ENCODE data around the gene GRB10.

GRB10 gene

DNA sequence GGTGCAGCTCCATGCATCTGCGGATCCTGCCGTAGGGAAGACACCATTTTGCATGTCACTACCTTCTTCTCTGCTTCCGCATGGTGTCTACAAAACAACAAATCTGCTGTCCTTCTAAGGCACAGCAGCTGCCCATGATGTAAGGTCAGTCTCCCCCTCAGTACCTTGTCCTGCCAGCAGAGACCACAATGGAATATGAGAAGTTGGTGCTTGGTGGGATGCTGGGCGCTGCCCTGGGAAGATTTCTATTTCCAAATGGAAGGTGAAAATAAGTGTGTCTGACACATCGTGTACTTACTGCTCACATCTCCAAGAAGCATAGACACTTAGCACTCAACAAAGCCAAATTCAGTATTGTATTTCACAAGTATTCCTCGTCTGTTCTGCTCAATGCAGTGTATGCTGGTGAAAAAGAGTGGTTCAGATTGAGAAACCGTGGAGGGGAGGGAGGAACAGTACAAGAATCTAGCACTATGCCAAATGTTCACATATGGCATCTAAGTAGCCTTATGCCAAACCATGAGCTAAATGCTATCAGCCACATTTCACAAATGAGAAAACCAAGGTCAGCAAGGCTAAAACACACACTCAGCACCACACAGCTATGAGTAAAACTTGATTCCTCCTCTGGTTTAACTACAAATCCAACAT is 95.0 kb downstream of the GRB10 start:
- DNase-seq = peak; percentile 66

DNA sequence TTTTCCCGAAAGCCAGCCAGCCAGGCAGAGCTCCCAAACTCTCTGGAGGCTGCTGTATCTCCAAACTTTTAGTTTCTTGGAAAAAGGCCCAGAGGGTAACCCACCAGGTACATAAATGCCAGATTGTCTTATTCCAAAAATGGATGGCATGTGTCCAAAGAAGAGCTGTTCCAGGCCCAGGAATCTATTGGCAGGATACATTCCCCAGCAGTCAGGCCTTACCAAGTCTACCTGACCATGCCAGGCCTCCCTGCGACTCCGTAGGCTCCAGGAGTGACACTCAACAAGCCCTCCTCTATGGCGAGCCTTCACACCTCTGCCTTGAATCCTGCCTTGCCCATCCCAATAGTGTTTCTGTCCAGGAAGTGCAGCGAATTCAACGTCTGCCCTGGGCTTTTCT is 95.6 kb downstream of the GRB10 start:
- DNase-seq = no peak

DNA sequence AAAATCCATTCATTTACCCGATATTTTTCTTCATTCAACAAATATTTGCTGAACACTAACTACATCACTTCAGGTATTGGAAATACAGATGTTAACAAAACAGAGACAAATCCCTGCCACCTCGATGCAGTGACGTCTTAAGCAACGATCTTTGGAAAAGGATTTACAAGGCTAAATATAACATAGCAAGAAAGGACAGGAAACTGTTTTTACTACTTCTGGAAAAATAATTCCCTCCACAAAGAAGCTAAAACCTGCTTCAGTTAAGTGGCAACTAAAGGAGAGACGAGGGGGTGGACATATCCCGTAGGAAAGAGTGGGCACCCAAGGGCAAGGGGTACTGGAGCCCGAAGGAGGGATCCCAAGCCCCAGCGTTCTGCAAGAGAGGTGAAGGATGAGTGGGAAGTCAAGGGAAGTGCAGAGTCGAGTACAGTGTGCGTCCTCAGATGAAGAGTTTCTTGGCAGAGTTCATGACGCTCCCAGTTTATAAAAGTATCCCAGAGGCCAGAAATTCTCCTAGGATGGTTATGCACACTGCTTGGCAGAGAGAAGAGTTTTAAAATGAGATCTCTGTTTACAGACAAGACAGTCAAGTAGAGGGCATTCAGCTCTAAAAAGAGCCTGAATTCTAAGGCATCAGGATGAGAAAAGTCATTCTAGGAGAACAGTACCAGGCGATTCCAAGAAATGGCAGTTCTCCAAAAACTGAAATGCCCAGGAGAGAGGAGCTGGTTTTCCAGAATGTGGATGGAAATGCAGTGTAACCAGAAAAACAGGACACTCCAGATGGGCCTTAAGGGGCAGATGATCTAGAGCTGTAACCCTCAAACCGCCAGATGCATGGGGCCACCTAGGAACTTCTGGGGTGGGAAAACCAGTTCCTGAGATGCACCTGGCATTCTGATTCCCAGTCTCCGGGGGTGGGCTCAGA is 97.3 kb downstream of the GRB10 start:
- no peak for DNase-seq

DNA sequence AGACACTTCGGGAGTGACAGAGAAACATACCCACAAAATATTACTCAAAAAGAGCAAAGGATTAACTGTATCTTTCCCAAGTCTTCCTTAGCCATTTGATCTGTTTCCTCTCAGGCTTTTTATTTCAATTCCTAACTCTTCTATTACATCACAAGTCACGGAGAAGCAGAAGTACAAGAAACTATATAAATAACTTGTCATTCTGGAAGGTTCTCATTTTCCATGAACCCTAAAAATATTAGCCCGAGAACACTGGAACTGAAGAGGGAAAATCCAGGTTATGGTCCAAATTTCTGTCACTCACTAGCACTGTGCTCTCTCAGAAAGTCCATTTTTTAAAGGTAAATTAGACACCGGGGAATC is 98.0 kb downstream of the GRB10 start:
- no peak for DNase-seq

DNA sequence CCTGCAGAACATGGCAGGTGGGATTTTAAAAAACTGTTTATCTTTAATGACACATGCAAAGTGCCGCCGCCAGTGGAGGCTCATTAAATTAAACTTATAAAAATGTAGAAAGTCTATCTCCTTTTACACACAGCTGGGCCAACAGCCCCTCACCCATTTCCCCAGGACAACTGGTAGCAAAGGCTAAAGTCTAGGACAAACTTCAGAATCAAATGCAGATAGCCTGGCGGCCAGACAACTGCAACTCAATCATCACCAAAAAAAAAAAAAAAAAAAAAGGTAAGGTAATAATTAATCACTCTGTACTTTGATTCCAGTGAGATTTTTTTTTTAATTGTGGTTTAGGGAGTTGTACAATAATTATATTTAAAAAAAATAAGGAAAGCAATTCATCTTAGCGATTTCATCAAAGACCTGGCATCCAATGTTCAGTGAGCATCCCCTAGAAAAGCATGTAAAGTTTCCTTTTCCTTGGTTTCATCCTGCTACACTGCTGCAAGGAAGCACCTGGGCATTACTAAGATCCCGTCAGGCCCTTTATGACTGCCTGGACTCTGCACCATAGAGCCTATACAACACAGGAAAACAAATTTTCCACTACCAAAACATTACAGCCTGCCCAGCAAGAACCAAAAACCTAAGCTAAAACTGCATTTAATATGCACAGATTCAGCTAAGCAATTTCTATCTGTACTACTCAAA is 98.5 kb downstream of the GRB10 start:
- no peak for DNase-seq

DNA sequence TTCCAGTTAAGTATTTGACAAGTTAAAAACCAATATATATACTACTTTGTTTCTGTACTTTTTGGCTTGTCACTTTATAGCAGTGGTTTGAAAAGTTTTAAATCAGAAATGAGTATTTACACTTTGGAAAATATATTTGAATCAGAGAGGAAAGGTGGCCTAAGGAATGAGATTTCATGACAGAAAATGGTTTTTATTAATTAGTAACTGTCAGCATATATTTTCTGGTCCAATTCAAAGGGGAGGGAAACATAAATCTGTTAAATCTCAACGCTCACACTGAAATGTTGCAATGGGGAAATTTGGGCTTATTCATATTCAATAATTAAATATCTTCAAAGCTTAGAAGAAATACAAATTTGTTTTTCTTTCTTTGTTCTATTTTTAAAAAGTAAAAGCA is 100.1 kb downstream of the GRB10 start:
- no peak for DNase-seq

DNA sequence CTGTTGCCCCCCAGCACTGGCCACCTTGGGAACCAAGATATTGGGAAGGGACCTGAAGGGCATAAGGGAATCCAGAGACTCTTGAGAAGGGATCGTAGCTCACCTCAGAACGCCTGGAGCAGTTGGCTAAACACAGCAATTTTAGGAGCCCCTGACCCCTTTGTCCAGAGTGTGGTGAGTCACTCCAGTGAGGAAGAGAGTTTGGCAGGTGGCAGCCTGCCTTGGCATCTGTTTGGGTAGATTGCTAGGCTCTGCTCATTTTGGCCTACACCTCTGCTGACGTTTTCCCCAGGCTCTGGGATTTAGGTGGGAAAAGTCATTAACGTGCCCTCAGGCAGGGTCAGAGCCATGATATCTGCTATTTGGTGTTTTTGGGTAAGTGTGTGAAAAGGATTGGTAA is 100.6 kb downstream of the GRB10 start:
- peak; percentile 17 for DNase-seq

DNA sequence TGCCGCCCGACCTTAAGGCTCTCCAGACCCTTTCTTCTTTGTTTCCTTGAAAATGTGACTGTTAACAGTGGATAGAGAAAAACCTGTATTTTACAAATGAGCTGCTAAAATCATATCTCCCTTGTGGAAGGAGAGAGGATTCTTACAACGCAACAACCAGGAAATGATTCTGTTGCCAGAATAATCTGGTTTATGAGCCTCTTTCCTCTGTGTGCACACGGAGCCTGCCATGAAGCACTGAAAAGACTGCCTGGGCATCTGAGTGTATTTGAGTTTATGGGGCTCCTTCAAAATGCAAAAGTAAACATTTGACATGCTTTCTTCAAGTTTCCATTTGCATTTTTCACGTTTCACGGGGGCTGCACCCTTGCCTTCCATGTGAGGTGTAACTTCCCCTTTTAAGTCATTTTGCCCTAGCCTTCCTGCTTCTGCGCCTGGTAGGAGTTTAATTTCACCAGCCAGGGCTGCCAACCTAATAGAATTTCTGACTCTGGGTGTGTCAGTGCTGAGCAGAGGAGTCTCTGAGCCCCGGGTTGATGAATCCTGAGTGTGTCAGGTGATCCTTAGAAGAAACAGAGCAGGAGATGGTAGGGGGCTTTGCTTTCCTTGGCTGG is 101.2 kb downstream of the GRB10 start:
- no peak for DNase-seq

DNA sequence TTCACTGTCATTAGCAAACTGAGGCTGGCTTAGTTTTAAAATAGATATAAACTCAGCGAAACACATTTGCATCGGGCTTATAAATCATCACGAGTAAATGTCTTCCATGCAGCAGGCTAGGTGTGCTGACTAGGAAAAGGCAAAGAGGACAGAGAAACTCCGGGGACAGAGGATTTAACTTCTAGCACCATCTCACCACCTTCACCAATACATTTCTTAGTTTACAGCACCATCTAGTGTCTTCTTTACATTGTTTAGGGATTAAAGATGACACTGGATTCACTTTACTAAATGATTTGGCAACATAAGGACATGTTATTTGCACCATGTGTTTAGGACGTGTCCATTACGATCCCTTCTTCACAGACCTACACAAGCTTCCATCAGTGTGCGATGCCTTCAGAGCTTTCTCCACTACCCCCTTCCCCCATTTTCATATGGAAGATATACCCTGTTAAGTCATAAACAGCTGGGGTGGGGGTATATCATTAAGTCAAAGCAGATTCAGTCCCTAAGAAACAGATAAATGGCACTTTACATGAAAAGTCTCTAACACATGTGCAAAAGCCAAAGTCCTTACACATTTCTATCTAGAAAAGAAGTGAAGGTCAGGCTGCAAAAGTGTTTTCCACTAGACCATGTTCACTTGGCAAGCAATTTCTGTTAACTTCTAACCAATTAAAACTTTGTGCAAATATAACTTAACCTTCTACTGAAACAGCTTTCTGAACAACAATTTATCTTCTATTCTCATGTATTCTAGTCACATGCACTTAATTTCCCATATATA is 103.3 kb downstream of the GRB10 start:
- DNase-seq = peak; percentile 84

DNA sequence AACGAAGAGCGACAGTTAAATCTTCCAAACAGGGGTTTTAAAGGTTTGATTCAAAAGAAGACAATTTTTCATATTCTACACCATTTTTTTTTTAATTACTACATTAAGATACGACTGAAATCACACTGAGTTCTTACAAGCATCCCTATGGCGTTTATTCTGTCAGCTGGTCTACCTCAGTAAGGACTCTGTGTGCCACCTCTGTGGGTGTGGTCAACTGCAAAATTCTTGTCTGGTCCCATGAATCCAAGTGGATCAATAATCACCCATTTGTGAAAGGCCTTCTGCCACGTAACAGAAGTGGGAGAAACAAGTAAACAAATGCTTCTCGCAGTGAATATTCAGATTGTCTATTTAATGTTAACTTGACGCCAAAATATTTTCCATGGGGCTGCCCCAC is 104.1 kb downstream of the GRB10 start:
- DNase-seq = no peak

DNA sequence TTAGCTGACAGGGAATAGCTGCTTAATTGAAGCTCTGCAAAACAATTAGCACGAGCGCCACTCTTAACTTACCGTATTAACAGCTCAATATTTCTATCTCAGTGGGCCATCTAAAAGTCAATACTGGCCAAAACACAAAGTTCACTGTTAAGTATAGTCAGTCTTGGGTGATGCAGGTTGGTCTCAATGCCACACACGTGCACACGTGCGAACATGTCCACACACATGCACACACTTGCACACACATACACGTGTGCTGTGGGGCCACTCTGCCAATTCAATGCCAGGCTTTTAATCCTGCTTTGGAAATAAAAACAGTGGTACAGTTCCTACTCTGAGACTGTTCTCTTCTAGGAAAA is 105.1 kb downstream of the GRB10 start:
- DNase-seq = no peak

DNA sequence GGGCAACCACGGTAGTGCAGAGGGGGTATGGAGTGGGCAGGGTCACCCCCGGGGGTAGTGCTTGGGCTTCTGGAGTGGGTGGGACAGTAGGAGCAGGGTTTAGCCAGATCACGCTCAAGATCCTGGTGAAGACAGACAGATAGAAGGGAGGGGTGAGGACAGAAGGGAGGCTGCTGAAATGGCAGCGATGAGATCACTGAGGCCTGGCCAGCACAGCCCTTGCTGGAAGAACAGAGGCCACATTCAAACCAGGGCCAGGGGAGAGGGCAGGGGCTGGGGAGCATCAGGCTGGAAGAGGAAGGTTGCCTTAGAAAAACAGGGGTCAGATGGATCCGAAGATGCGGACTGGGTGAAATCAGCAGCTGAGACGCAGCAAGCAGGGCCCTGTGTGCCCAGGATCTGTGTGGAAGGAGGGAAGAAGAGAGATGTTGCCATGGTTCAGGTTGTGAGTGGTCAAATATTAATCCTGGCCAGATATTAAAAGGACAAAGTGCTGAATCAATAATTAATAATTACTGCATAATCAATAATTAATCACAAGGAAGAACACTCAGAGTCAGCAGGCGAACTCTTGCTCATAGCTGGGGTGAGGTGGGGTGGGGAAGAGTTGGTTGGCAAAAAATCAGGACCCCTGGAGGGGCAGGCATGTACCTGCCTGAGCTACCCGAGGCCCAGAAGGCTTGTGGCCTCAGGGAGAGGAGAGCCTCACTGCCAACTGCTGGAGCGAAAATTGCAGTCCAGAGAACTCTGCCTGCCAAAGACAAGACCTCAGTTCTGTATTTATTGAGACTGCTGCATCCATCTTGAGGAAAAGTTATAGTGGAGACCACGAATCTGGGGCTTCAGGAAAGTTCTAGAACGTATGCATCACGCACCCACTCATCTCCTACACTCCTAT is 105.7 kb downstream of the GRB10 start:
- DNase-seq = no peak

DNA sequence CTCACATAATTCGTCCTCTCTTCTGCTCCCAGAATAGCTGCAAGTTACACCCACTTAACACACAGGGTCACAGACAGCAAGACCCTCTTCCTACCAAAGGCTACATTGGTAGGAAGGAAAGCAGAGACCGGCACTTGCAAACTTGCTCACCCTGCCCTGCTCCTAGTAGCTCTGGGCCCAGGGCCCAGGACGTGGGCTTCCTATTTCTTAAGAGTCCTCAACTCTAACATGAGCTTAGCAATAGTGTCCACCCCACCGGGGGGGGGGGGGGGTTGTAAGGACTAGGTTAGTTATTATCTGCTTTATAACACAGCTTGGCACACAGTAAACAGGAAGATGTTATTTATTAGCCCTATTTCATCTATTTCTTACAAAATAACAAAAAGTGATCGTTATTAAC is 106.6 kb downstream of the GRB10 start:
- DNase-seq = no peak

DNA sequence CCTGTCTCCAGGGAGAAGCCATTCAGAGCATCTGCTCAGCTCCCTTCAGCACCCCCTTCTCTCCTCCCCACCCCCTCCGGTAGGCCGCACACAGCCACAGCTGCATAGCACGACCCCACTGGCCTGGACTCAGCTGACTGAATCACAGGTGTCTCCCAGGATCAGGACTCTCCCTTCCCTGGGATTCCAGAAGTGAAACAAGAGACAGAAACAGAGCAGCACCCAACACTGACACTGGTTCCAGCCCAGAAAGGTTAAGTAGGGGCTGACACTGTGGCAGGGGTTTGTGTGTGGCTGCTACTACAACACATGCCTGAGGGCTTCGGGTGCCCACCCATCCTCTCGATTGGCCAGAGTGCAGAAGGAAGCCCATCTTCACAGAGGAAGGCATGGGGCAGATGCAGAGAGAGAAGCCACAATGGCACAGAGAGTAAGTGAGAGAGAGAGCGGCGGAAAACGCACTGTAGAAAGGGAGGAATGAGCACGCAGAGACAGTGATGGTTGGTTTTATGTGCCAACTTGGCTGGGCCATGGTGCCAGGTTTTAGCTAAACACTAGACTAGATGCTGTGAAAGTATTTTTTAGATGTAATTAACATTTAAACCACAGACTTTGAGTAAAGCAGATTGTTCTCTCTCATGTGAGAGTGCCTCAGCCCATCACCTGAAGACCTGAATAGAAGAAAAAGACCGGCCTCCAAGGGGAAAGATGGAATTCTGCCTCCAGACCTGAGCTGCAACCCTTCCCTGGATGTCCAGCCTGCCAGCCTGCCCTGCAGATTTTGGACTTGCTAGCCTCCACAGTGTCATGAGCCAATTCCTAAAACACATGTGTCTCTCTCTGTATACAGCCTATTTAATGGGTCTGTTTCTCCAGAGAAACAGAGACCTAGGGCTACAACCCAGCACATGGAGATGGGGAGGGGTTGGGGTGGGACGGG is 107.5 kb downstream of the GRB10 start:
- no peak for DNase-seq

DNA sequence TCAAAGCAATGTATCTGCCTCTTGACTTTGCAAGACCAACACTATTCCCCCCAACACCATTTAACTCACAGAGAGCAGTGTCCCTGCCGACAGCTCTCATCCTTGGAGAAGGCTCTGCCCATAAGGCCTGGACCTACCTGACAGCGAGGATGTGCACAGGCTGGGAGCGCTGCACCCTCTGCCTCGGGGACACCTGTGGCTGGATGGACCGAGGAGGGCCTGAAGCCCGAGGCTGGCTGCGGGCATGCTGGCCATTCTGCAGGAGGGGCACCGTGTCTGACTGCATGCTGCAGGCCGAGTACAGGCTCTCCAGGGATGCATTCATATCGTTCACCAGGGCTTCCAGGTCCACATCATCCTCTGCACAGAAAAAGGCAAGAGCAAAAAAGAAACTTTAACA is 108.4 kb downstream of the GRB10 start:
- DNase-seq = no peak

DNA sequence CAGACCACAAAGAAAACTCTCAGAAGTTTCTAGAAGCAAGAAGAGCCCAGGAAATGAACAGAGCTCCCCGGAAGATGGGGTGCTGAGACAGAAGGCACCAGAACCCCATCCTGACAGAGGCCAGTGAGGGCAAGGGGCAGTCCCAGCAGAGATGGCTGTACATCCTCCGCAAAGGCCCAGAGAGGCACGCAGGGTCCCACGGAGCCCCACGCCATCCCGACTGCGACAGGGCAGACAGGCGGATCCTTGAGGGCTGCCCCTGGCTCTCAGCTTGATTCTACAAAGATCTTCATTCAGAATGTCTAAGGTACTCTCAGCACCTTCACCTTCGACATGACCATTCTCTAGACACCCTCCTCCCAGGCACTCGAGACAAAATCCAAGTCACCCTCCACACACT is 109.6 kb downstream of the GRB10 start:
- no peak for DNase-seq

DNA sequence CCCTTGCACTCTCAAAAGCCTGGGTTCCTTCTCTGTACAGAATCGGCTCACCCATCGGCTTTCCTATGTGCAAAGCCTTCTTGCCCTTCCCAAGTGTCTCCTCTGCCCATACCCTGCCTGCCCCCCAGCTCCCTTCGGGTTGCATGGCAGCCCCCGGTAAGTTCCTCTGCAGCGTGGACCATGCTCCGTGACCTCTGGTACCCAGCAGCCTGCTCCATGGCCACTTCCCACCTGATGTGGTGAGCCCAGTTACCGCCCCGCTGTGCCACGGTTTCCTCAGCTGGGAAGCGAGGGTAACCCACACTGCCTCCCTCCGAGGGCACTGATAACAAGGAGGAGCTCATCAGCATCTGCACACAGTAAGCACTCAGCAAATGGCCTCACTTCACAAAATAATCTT is 110.7 kb downstream of the GRB10 start:
- DNase-seq = no peak

DNA sequence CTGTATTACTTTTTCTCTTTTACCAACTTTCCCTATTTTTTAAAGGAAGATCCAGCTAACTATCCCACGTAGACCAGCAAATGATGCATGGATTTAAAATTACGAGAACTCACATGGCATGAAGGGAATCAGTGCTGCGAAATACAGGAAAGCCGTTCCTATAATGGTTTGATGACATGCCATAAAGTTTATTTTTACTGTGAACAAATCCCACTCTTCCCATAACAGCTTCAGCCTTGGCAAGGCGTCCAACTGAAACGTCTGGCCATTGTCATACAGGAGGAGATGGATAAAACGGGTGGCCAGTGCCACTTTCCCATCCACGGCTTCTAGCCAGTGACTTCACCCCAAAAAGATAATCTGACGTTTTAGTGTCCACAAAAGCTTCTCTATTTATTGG is 111.3 kb downstream of the GRB10 start:
- DNase-seq = no peak

DNA sequence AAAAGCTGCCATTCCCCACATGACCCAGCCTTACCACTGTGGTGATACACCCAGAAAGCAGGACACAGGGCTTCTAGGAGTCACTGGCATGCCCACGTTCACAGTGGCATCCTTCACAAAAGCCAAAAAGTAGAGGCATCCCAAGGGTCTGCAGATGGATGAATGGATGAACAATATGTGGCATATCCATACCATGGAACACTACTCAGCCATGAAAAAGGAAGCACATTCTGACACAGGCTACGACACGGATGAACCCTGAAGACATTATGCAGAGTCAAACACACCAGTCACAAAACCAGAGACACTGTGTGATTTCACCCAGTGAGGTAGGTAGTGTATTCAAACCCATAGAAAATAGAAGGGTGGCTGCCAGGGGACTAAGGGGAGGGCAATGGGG is 112.8 kb downstream of the GRB10 start:
- DNase-seq = no peak

DNA sequence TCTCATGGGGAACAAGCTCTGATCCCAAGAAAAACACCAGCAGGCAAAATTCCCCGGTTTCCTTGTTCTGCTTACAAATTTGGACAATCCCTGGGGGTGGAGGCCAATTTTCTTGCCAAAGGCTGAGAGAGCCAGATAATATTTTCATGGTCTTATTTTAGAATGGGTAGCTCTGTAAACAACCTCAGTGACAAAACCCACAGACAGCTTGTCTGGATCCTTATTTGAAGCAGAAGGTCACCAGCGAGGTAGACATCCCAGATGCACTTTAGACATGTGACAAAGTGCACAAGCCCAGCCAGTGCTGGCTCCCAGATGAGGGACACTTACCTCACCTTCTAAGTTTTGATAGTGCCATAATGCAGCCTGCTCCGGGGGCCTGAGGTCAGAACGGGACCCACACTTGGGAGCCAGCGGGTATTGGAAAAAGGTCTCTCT is 114.9 kb downstream of the GRB10 start:
- no peak for DNase-seq

Data from NCI-H1694 (cell line).